ENCODE measurements around the gene PCDHB7. TPM values are rescaled to one million over a fixed set of nuclear protein-coding genes. Genes with fewer than 3 reads are reported as not detected.
"Not testable (repeated sequence)": the region's sequence is repeated elsewhere in the genome, so short reads cannot be mapped to it uniquely, and the experiment has no call there.

PCDHB7 gene
- total RNA-seq: 1 to 10 TPM; 1.0 to 1.7 TPM
- long read RNA-seq: 0 reads

- intact Hi-C loops (cut with DNase I): no loop called here
- no peak for DNase-seq
- ATAC-seq: no peak
Measured at GRCh38 chr5:141172381-141173204, at the start of gene PCDHB7. PCDHB7 (plus strand) TSS chr5:141172644; CDS start chr5:141172836, 192 bp downstream.

DNA sequence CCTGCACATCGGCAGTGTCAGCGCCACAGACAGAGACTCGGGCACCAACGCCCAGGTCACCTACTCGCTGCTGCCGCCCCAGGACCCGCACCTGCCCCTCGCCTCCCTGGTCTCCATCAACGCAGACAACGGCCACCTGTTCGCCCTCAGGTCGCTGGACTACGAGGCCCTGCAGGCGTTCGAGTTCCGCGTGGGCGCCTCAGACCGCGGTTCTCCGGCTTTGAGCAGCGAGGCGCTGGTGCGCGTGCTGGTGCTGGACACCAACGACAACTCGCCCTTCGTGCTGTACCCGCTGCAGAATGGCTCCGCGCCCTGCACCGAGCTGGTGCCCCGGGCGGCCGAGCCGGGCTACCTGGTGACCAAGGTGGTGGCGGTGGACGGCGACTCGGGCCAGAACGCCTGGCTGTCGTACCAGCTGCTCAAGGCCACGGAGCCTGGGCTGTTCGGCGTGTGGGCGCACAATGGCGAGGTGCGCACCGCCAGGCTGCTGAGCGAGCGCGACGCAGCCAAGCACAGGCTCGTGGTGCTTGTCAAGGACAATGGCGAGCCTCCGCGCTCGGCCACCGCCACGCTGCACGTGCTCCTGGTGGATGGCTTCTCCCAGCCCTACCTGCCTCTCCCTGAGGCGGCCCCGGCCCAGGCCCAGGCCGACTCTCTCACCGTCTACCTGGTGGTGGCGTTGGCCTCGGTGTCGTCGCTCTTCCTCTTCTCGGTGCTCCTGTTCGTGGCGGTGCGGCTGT is 48.9 kb upstream of the PCDHB7 start:
- ATAC-seq; DNase-seq; intact Hi-C loops (cut with DNase I): not testable (repeated sequence)

DNA sequence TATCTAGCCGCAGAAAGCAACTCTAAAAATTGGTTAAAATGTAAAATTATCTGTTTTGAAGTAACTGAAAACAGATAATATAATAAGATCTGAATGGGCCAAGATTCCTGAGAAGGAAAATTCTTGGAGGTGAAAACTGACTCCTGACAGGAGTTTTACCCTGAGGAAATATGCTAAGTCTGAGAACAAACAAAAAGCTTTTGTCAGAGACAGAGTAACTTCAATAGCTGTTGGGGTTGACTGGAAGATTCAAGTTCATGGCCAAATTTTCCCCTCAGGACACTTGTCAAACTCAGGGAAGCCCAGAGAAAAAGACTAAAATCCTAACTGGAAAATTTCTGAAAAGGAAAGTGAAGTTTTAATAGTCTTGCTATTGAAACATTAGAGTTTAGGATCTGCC is 45.1 kb upstream of the PCDHB7 start:
- ATAC-seq (no peak), DNase-seq (no peak)
- intact Hi-C loops (cut with DNase I): no loop called here

DNA sequence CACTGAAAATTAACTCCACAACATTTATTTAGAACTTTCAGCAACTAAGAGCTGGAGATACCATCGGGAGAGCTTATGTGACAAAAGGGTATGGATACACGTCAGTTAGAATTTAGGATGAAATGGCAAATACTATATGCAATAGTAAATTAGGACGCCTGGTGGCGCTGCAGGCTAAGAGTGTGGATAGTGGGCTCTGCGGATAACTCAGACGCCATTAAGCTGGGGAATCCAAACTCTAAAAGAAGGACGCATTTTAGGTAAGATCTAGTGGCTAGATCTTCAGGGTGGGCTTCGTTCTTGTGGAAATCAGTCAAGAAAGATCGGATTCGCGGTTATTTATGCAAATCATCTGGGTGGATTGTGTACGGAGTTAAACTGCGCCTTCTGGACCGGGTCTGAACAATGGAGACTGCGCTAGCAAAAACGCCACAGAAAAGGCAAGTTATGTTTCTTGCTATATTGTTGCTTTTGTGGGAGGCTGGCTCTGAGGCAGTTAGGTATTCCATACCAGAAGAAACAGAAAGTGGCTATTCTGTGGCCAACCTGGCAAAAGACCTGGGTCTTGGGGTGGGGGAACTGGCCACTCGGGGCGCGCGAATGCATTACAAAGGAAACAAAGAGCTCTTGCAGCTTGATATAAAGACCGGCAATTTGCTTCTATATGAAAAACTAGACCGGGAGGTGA is 37.3 kb upstream of the PCDHB7 start, which contains the start of gene PCDHB5:
TSS of gene PCDHB5 (plus strand) at position 177 of the 688 bp plus-strand sequence. CDS start at position 406, 229 bp downstream.
- ATAC-seq (peak; percentile 42 to 47), DNase-seq (no peak)
- intact Hi-C loops (cut with DNase I): no loop called here

- DNase-seq (no peak), ATAC-seq (no peak)
- intact Hi-C loops (cut with DNase I): no loop called here
Measured at GRCh38 chr5:141135718-141136266, 36.7 kb upstream of the PCDHB7 start.

DNA sequence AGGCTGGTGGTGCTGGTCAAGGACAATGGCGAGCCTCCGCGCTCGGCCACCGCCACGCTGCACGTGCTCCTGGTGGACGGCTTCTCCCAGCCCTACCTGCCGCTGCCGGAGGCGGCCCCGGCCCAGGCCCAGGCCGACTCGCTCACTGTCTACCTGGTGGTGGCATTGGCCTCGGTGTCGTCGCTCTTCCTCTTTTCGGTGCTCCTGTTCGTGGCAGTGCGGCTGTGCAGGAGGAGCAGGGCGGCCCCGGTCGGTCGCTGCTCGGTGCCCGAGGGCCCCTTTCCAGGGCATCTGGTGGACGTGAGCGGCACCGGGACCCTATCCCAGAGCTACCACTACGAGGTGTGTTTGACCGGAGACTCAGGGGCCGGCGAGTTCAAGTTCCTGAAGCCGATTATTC is 35.1 kb upstream of the PCDHB7 start:
- DNase-seq; intact Hi-C loops (cut with DNase I); ATAC-seq: not testable (repeated sequence)

- intact Hi-C loops (cut with DNase I): no loop called here
- DNase-seq (no peak), ATAC-seq (no peak)
Measured at GRCh38 chr5:141149812-141150211, 22.6 kb upstream of the PCDHB7 start, which contains the start of gene PCDHB6. PCDHB6 (plus strand) TSS chr5:141150057; CDS start chr5:141150258, 201 bp downstream.

- no peak for ATAC-seq
- intact Hi-C loops (cut with DNase I): no loop called here
- no peak for DNase-seq
Measured at GRCh38 chr5:141150224-141150992, 22.0 kb upstream of the PCDHB7 start.

- ATAC-seq: no peak
- no peak for DNase-seq
- intact Hi-C loops (cut with DNase I): no loop called here
Measured at GRCh38 chr5:141150993-141151325, 21.5 kb upstream of the PCDHB7 start.

GRCh38 chr5:141151632-141152031 is 20.8 kb upstream of the PCDHB7 start:
- intact Hi-C loops (cut with DNase I); DNase-seq: not testable (repeated sequence)

DNA sequence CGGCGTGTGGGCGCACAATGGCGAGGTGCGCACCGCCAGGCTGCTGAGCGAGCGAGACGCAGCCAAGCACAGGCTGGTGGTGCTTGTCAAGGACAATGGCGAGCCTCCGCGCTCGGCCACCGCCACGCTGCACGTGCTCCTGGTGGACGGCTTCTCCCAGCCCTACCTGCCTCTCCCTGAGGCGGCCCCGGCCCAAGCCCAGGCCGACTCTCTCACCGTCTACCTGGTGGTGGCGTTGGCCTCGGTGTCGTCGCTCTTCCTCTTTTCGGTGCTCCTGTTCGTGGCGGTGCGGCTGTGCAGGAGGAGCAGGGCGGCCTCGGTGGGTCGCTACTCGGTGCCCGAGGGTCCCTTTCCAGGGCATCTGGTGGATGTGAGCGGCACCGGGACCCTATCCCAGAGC is 20.3 kb upstream of the PCDHB7 start:
- intact Hi-C loops (cut with DNase I); DNase-seq; ATAC-seq: not testable (repeated sequence)

More at GRCh38 chr5:141151632-141152031, 20.8 kb upstream of the PCDHB7 start:
- not testable (repeated sequence) for ATAC-seq

DNA sequence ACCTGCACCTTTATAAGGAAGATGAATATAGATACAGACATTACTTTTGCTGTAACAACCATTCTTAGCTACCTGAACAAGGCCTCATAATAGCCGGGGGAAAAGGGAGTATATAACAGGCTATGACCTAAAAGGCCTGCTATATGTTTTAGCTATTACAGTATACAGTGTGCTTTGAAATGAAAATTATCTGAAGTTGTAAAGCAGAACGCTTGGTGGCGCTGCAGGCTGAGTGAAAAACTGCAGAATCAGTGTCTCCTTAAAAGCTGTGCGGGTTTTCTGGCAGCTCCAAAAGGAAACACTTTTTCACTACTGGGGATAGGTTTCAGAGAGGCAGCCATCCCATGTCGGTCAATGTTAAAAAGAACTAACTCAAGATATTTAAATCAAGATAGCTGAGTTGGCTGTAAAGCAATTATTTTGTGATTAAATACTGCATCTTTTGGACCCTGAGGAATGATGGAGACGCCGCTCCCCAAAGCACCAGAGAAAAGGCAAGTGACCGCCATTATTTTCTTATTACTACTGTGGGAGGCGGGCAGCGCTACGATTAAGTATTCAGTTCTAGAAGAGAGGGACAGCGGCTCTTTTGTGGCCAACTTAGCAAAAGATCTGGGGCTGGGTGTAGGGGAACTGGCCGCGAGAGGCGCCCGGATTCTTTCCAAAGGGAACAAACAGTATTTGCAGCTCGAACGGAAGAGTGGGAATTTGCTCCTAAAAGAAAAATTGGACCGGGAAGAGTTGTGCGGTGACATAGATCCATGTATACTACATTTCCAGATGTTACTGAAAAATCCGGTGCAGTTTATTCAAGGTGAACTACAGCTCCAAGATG is 16.7 kb upstream of the PCDHB7 start:
- intact Hi-C loops (cut with DNase I): no loop called here
- DNase-seq (no peak), ATAC-seq (no peak)

DNA sequence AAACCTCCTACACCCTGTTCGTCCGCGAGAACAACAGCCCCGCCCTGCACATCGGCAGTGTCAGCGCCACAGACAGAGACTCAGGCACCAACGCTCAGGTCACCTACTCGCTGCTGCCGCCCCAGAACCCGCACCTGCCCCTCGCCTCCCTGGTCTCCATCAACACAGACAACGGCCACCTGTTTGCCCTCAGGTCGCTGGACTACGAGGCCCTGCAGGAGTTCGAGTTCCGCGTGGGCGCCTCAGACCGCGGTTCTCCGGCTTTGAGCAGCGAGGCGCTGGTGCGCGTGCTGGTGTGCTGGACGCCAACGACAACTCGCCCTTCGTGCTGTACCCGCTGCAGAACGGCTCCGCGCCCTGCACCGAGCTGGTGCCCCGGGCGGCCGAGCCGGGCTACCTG is 15.1 kb upstream of the PCDHB7 start:
- ATAC-seq; intact Hi-C loops (cut with DNase I); DNase-seq: not testable (repeated sequence)

GRCh38 chr5:141157901-141158300 is 14.5 kb upstream of the PCDHB7 start:
- ATAC-seq; intact Hi-C loops (cut with DNase I): not testable (repeated sequence)

GRCh38 chr5:141174291-141175104 is 2.1 kb downstream of the PCDHB7 start:
- DNase-seq; ATAC-seq; intact Hi-C loops (cut with DNase I): not testable (repeated sequence)

More at GRCh38 chr5:141157901-141158300, 14.5 kb upstream of the PCDHB7 start:
- DNase-seq: not testable (repeated sequence)

DNA sequence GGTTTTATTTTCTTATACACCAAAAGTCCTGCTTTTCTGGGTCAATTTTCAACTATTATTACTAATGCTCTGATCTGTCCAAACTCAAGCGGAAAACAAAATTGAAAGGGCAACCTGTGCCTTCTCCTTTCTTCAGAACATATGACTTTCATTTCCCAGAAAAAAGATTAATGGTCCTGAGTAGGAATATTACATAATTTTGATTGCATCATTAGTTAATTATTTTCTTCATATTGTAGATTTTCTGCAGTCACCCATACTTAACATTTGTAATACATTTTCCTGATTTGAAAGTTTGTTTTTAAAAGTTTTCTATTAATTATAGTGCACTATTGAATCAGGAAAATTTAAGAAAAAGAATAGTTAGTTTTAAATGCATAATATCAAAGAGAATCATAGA is 3.5 kb downstream of the PCDHB7 start:
- no peak for DNase-seq
- intact Hi-C loops (cut with DNase I): no loop called here
- no peak for ATAC-seq

Data from left cardiac atrium (tissue), 4 donors.